Measurements from ENCODE around the gene OR4A16. TPM values are rescaled to one million over a fixed set of nuclear protein-coding genes. Genes with fewer than 3 reads are reported as not detected.

The OR4A16 gene
- total and polyA plus RNA-seq, 2 of the 4 experiments (the other 2 are of a cell fraction), result not detected

GRCh38 chr11:55324500-55324899 is 18.5 kb upstream of the OR4A16 start:
- Histone ChIP-seq H3K9ac (ENCODE audit: low read depth, low read length) (no peak overlapping the region), H2BK5ac (ENCODE audit: low read depth, low read length, poor library complexity, severe bottlenecking) (no peak overlapping the region), H4K20me1 (ENCODE audit: insufficient read depth, low read length) (no peaks in the 10 kb centered on the region), H3K79me1 (ENCODE audit: low read depth in 1 of 2, low read length in 2 of 2) (no peaks in the 10 kb centered on the region), H2BK15ac (ENCODE audit: low read depth, low read length) (no peak overlapping the region), H4K5ac (ENCODE audit: low read depth, low read length) (no peak overlapping the region), H3K4ac (ENCODE audit: low read depth, low read length) (no peak overlapping the region), H3K4me2 (ENCODE audit: low read depth, low read length) (no peak overlapping the region), H3K4me3 (ENCODE audit: insufficient read depth, low read depth, low read length) (no peak overlapping the region), H3K56ac (ENCODE audit: extremely low read depth, insufficient read depth, low read length) (no peak overlapping the region), H3K23ac (ENCODE audit: low read depth, low read length) (no peak overlapping the region), H3K4me1 (ENCODE audit: control insufficient read depth, insufficient read depth, low read length) (no peaks in the 10 kb centered on the region), H3K18ac (ENCODE audit: low read depth, low read length) (no peak overlapping the region), H3K27me3 (ENCODE audit: control insufficient read depth, insufficient read depth, low read length) (no peaks in the 10 kb centered on the region), H2AK9ac (replicated peaks; ENCODE audit: low read depth, low read length, poor library complexity) (no peak overlapping the region), H2BK120ac (ENCODE audit: low read depth, low read length) (no peak overlapping the region), H2BK20ac (ENCODE audit: low read depth, low read length) (no peak overlapping the region), H3K27ac (ENCODE audit: insufficient read depth, low read length) (no peak overlapping the region), H3K9me1 (ENCODE audit: insufficient read depth, low read length) (no peaks in the 10 kb centered on the region), H3K36me3 (ENCODE audit: control insufficient read depth, insufficient read depth, low read length) (no peaks in the 10 kb centered on the region), H4K8ac (ENCODE audit: low read depth in 2 of 2, low read length in 2 of 2) (no peak overlapping the region), H2AFZ (replicated peaks; ENCODE audit: low read length, poor library complexity) (no peak overlapping the region), H3K14ac (replicated peaks; ENCODE audit: low read depth, low read length) (no peak overlapping the region), H2AK5ac (ENCODE audit: low read depth, low read length) (no peak overlapping the region), H4K91ac (ENCODE audit: insufficient read depth, low read depth, low read length) (no peak overlapping the region), H3K9me3 (ENCODE audit: control insufficient read depth, insufficient read depth, low read length) (no peaks in the 10 kb centered on the region)
- dilution Hi-C loops (cut with HindIII; ENCODE audit: low sequenced_read_pairs, unreplicated experiment) (no loop called here), in situ Hi-C loops (cut with MboI; ENCODE audit: low sequenced_read_pairs) (no loop called here), intact Hi-C loops (cut with micrococcal nuclease) (no loop called here)
- TF ChIP-seq ELK1 (IDR thresholded peaks at IDR 0.05; ENCODE audit: borderline replicate concordance, low read depth, low read length) (no peak), NFE2L2 (IDR thresholded peaks at IDR 0.05; ENCODE audit: low read depth, low read length) (no peak), MXI1 (IDR thresholded peaks at IDR 0.05; ENCODE audit: borderline replicate concordance, low read depth, low read length) (no peak), CHD1 (IDR thresholded peaks at IDR 0.05; ENCODE audit: low read depth, low read length) (no peak), CEBPB (IDR thresholded peaks at IDR 0.05; ENCODE audit: low read depth, low read length) (no peak), USF2 (IDR thresholded peaks at IDR 0.05; ENCODE audit: low read depth, low read length) (no peak), MAZ (IDR thresholded peaks at IDR 0.05; ENCODE audit: borderline replicate concordance, low read depth, low read length) (no peak), SMC3 (IDR thresholded peaks at IDR 0.05; ENCODE audit: low read depth, low read length) (no peak), FOS (IDR thresholded peaks at IDR 0.05; ENCODE audit: low read depth, low read length) (no peak), RCOR1 (IDR thresholded peaks at IDR 0.05; ENCODE audit: insufficient replicate concordance, low read length) (no peak)
- no CpG with 5 or more reads among the region's 1 CpG for WGBS, 2 experiments (ENCODE audit: extremely low coverage in 2 of 2, insufficient read length in 1 of 2)
- ATAC-seq (ENCODE audit: low read depth) (no peak), DNase-seq (no peak)
- no TSS peak for BruUV-seq (replicated peaks)
- POLR2A ChIA-PET (ENCODE audit: unreplicated experiment), result no interaction called here
- CTCF ChIA-PET, result no interaction called here
